Fibroblast of lung (primary cell): ENCODE measurements around the gene NAIF1. TPM values are rescaled to one million over a fixed set of nuclear protein-coding genes. Genes with fewer than 3 reads are reported as not detected.
A peak's percentile ranks its signal among the peaks of the same experiment; 100 is the strongest.

Source experiments
- DNase-seq, 2 donors: peaks; one replicate each; pipeline versions ENCODE4 v3.0.0 to v3.0.0-alpha.2; 2010; ENCODE audit warnings: low read depth in 2 of 2
- H2AFZ ChIP-seq: 2 replicates; pipeline ENCODE4 v1.5.1; 2012; ENCODE audit warnings: low read length, control low read depth, inconsistent platforms
- H3K27ac ChIP-seq: 2 replicates; pipeline ENCODE4 v1.5.1; 2011; ENCODE audit warnings: low read length, control low read depth; ENCODE audit not compliant: insufficient read depth
- H3K27me3 ChIP-seq: 2 replicates; pipeline ENCODE4 v1.5.1; 2011; ENCODE audit warnings: mild to moderate bottlenecking, low read length; ENCODE audit not compliant: control insufficient read depth, insufficient read depth
- H3K36me3 ChIP-seq: 2 replicates; pipeline ENCODE4 v1.5.1; 2011; ENCODE audit warnings: low read length; ENCODE audit not compliant: control insufficient read depth, insufficient read depth
- H3K4me1 ChIP-seq: 2 replicates; pipeline ENCODE4 v1.5.1; 2011; ENCODE audit warnings: low read length; ENCODE audit not compliant: control insufficient read depth, insufficient read depth; ENCODE audit errors: extremely low read depth
- H3K4me2 ChIP-seq: 2 replicates; pipeline ENCODE4 v1.5.1; 2011; ENCODE audit warnings: low read length, control low read depth; ENCODE audit not compliant: insufficient read depth; ENCODE audit errors: extremely low read depth
- H3K4me3 ChIP-seq, 4 experiments: fragments of 200-600 bp in 1 of 4; sonication (generic) in 1 of 4; replicated peaks in 1 of 4; 2 replicates each; pipeline ENCODE4 v1.5.1; 2011 to 2016; ENCODE audit warnings: low read length in 4 of 4, low read depth in 3 of 4, mild to moderate bottlenecking in 3 of 4, control low read depth in 2 of 4, inconsistent platforms in 1 of 4, mixed read lengths in 1 of 4; ENCODE audit not compliant: insufficient read depth in 1 of 4; ENCODE audit errors: control extremely low read depth in 1 of 4
- H3K79me2 ChIP-seq: 2 replicates; pipeline ENCODE4 v1.5.1; 2012; ENCODE audit warnings: mild to moderate bottlenecking, low read length, inconsistent platforms; ENCODE audit not compliant: control insufficient read depth, insufficient read depth
- H3K9ac ChIP-seq: 2 replicates; pipeline ENCODE4 v1.5.1; 2011; ENCODE audit warnings: mild to moderate bottlenecking, low read length, control low read depth; ENCODE audit not compliant: insufficient read depth
- H3K9me3 ChIP-seq: 2 replicates; pipeline ENCODE4 v1.5.1; 2012; ENCODE audit warnings: low read depth, low read length; ENCODE audit not compliant: control insufficient read depth, insufficient read depth
- H4K20me1 ChIP-seq: 2 replicates; pipeline ENCODE4 v1.5.1; 2011; ENCODE audit warnings: low read length; ENCODE audit not compliant: control insufficient read depth, insufficient read depth; ENCODE audit errors: extremely low read depth
- EZH2 ChIP-seq: IDR thresholded peaks from 2 replicates; pipeline ENCODE4 v1.5.1; 2012; ENCODE audit warnings: low read length, control low read depth, mild to moderate bottlenecking; ENCODE audit errors: missing control alignments
- polyA plus RNA-seq, 2 donors: library from polyadenylated mRNA; depleted of rRNA in 1 of 2; stranded (reverse) in 1 of 2; unstranded in 1 of 2; fragments of >200 nt; gene quantifications; 2 replicates each; pipeline ENCODE4 v1.2.1, GENCODE V29; 2011 to 2012; ENCODE audit warnings: missing spikeins in 1 of 2
- total RNA-seq: library from RNA; depleted of rRNA; stranded (reverse); fragments of >200 nt; gene quantifications from 2 replicates; pipeline ENCODE4 v1.2.1, GENCODE V29; 2014
- TF ChIP-seq, protein P1 (sequence below), 2 donors: IDR thresholded peaks in 1 of 2; conservative IDR thresholded peaks in 1 of 2; 1 replicate in 1 of 2; 2 replicates in 1 of 2; pipeline ENCODE4 v1.5.1; 2011 to 2012; ENCODE audit warnings: low read length in 2 of 2, control low read depth in 1 of 2, inconsistent platforms in 1 of 2, low read depth in 1 of 2, mild to moderate bottlenecking in 1 of 2

The NAIF1 gene
- total and polyA plus RNA-seq, 2 donors (not counting 1 experiment from before 2014, with no cell fraction given): 5.5 to 13.2 TPM

- Histone ChIP-seq H2AFZ (no peak overlapping the region), H3K4me3 (no peak overlapping the region), H3K27ac (no peak overlapping the region), H4K20me1 (no peaks in the 10 kb centered on the region), H3K36me3 (no peaks in the 10 kb centered on the region), H3K79me2 (peaks cover 56% of the 10 kb centered on the region), H3K9me3 (no peaks in the 10 kb centered on the region), H3K4me2 (no peak overlapping the region), H3K9ac (no peak overlapping the region), H3K4me1 (peaks cover 13% of the 10 kb centered on the region), H3K27me3 (no peaks in the 10 kb centered on the region)
- DNase-seq: no peak
- TF ChIP-seq, protein P1, sequence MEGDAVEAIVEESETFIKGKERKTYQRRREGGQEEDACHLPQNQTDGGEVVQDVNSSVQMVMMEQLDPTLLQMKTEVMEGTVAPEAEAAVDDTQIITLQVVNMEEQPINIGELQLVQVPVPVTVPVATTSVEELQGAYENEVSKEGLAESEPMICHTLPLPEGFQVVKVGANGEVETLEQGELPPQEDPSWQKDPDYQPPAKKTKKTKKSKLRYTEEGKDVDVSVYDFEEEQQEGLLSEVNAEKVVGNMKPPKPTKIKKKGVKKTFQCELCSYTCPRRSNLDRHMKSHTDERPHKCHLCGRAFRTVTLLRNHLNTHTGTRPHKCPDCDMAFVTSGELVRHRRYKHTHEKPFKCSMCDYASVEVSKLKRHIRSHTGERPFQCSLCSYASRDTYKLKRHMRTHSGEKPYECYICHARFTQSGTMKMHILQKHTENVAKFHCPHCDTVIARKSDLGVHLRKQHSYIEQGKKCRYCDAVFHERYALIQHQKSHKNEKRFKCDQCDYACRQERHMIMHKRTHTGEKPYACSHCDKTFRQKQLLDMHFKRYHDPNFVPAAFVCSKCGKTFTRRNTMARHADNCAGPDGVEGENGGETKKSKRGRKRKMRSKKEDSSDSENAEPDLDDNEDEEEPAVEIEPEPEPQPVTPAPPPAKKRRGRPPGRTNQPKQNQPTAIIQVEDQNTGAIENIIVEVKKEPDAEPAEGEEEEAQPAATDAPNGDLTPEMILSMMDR (conservative IDR thresholded peaks at IDR 0.05 in 1 of 2, IDR thresholded peaks at IDR 0.05 in 1 of 2; ENCODE audit: low read depth in 1 of 2, low read length in 2 of 2): no peak
- no peak for TF ChIP-seq EZH2
Measured at GRCh38 chr9:128087262-128087661, 20.1 kb upstream of the NAIF1 start.

DNA sequence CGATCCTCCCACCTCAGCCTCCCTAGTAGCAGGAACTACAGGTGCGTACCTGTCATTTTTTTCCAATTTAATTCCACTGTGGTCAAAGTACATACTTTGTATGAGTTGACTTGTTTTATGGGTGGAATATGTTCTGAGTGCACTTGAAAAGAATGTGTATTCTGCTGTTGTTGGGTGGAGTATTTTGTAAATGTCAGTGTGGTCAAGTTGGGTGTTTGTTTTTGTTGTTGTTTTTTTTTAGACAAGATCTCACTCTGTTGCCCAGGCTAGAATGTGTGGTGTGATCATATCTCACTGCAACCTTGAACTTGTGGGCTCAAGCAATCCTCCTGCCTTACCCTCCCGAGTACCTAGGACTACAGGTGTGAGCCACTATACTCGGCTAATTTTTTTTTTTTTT is 18.8 kb upstream of the NAIF1 start:
- Histone ChIP-seq H3K36me3 (no peaks in the 10 kb centered on the region), H2AFZ (no peak overlapping the region), H3K4me2 (no peak overlapping the region), H3K4me1 (peaks cover 15% of the 10 kb centered on the region), H3K9me3 (no peaks in the 10 kb centered on the region), H3K79me2 (peaks cover 49% of the 10 kb centered on the region), H3K4me3 (no peak overlapping the region), H3K27me3 (no peaks in the 10 kb centered on the region), H3K9ac (no peak overlapping the region), H3K27ac (no peak overlapping the region), H4K20me1 (no peaks in the 10 kb centered on the region)
- TF ChIP-seq, protein P1 (conservative IDR thresholded peaks at IDR 0.05 in 1 of 2, IDR thresholded peaks at IDR 0.05 in 1 of 2; ENCODE audit: low read depth in 1 of 2, low read length in 2 of 2): no peak
- no peak for TF ChIP-seq EZH2
- DNase-seq: no peak

- H3K79me2 ChIP-seq: peaks cover 45% of the 10 kb centered on the region
- peaks cover 18% of the 10 kb centered on the region for H3K4me1 ChIP-seq
- H3K27me3 ChIP-seq: no peaks in the 10 kb centered on the region
- no peak overlapping the region for H3K9ac ChIP-seq
- TF ChIP-seq EZH2: no peak
- TF ChIP-seq, protein P1 (conservative IDR thresholded peaks at IDR 0.05 in 1 of 2, IDR thresholded peaks at IDR 0.05 in 1 of 2; ENCODE audit: low read depth in 1 of 2, low read length in 2 of 2): no peak
- no peak overlapping the region for H2AFZ ChIP-seq
- no peaks in the 10 kb centered on the region for H4K20me1 ChIP-seq
- peak; percentile 24 to 42 for DNase-seq
- H3K4me2 ChIP-seq: no peak overlapping the region
- H3K4me3 ChIP-seq: no peak overlapping the region
- H3K27ac ChIP-seq: no peak overlapping the region
- H3K9me3 ChIP-seq: no peaks in the 10 kb centered on the region
- H3K36me3 ChIP-seq: no peaks in the 10 kb centered on the region
Measured at GRCh38 chr9:128084746-128085145, 17.6 kb upstream of the NAIF1 start.
